HepG2 (cell line): ENCODE results near the gene C1QL2. TPM values are rescaled to one million over a fixed set of nuclear protein-coding genes. Genes with fewer than 3 reads are reported as not detected.

Source experiments
- CSRNP1 ChIP-seq: sonication (generic); formaldehyde crosslinking; IDR thresholded peaks from 2 replicates; pipeline ENCODE4 v1.8.1; 2023; ENCODE audit warnings: mild to moderate bottlenecking, missing genetic modification reagents
- EEA1 ChIP-seq: sonication (generic); formaldehyde crosslinking; IDR thresholded peaks from 2 replicates; pipeline ENCODE4 v1.5.1; 2020; ENCODE audit warnings: mild to moderate bottlenecking, missing genetic modification reagents, borderline replicate concordance
- ETS1 ChIP-seq: sonication (generic); formaldehyde crosslinking; IDR thresholded peaks from 2 replicates; pipeline ENCODE4 v1.4.0; 2020; ENCODE audit warnings: missing genetic modification reagents
- ETV5 ChIP-seq: IDR thresholded peaks from 2 replicates; pipeline ENCODE4 v1.6.1; 2018; ENCODE audit warnings: missing biosample characterization, missing genetic modification reagents, inconsistent platforms, borderline replicate concordance
- HMGXB4 ChIP-seq, 2 experiments: sonication (generic) in 1 of 2; formaldehyde crosslinking in 1 of 2; IDR thresholded peaks; 2 replicates each; pipeline versions ENCODE4 v1.4.0 to v1.6.1; 2018 to 2020; ENCODE audit warnings: missing genetic modification reagents in 2 of 2, borderline replicate concordance in 1 of 2, low read depth in 1 of 2, mild to moderate bottlenecking in 1 of 2, missing biosample characterization in 1 of 2
- MAX ChIP-seq: IDR thresholded peaks from 2 replicates; pipeline ENCODE4 v1.6.1; 2012; ENCODE audit warnings: inconsistent platforms
- MIXL1 ChIP-seq: IDR thresholded peaks from 2 replicates; pipeline ENCODE4 v1.6.1; 2016
- MXD4 ChIP-seq: IDR thresholded peaks from 2 replicates; pipeline ENCODE4 v1.6.1; 2016; ENCODE audit warnings: mild to moderate bottlenecking, missing biosample characterization, missing genetic modification reagents
- POLR2AphosphoS2 ChIP-seq: IDR thresholded peaks from 2 replicates; pipeline ENCODE4 v1.6.1; 2011; ENCODE audit warnings: low read depth, low read length, improper control_type of control experiment
- PRDM10 ChIP-seq: sonication (generic); formaldehyde crosslinking; IDR thresholded peaks from 2 replicates; pipeline ENCODE4 v1.4.0; 2020; ENCODE audit warnings: low read depth, missing genetic modification reagents
- RERE ChIP-seq: IDR thresholded peaks from 2 replicates; pipeline ENCODE4 v1.6.1; 2016; ENCODE audit warnings: low read depth, missing genetic modification reagents, missing compliant biosample characterization
- RNF2 ChIP-seq: fragments of 450-650 bp; conservative IDR thresholded peaks from 2 replicates; pipeline ENCODE4 v1.6.1; 2016; ENCODE audit warnings: low read depth
- TOE1 ChIP-seq: sonication (generic); formaldehyde crosslinking; IDR thresholded peaks from 2 replicates; pipeline ENCODE4 v1.4.0; 2020; ENCODE audit warnings: mild to moderate bottlenecking, missing genetic modification reagents
- ZNF17 ChIP-seq: sonication (generic); formaldehyde crosslinking; IDR thresholded peaks from 2 replicates; pipeline ENCODE4 v1.5.0; 2020; ENCODE audit warnings: mild to moderate bottlenecking, missing genetic modification reagents
- ZNF788 ChIP-seq: sonication (generic); formaldehyde crosslinking; IDR thresholded peaks from 2 replicates; pipeline ENCODE4 v1.5.0; 2020; ENCODE audit warnings: mild to moderate bottlenecking, missing genetic modification reagents, borderline replicate concordance
- polyA plus RNA-seq, 8 experiments: library from polyadenylated mRNA; depleted of rRNA in 3 of 8; stranded (reverse) in 7 of 8; unstranded in 1 of 8; fragments of >200 nt; fragmentation: Illumina TruSeq in 4 of 8; extraction: Trizol in 4 of 8; gene quantifications; 2 replicates each; pipeline versions ENCODE4 v1.2.1 to v1.2.3, GENCODE V29; 2011 to 2016; ENCODE audit warnings: low read depth in 4 of 8, missing spikeins in 1 of 8, mixed read lengths in 1 of 8; ENCODE audit not compliant: insufficient read depth in 1 of 8
- total RNA-seq, 5 experiments: library from RNA; depleted of rRNA; stranded (reverse); fragments of >200 nt; fragmentation: Illumina TruSeq; extraction: Trizol; gene quantifications; 2 replicates each; pipeline ENCODE4 v1.2.3, GENCODE V29; 2016; ENCODE audit warnings: low read depth in 1 of 5

Gene C1QL2
- total and polyA plus RNA-seq, 2 of the 13 experiments (the other 11 are each of a cell fraction or from before 2014, with no cell fraction given), result not detected

- TF ChIP-seq PRDM10 (CRISPR knock-in tag) (no peak), HMGXB4 (CRISPR knock-in tag; IDR thresholded peaks at IDR 0.05; ENCODE audit: borderline replicate concordance in 1 of 2, low read depth in 1 of 2) (no peak), CSRNP1 (CRISPR knock-in tag) (no peak), RNF2 (no peak), TOE1 (CRISPR knock-in tag) (no peak), MIXL1 (CRISPR knock-in tag) (no peak), MAX (no peak), ZNF17 (CRISPR knock-in tag) (no peak), POLR2AphosphoS2 (no peak), RERE (CRISPR knock-in tag) (no peak), MXD4 (CRISPR knock-in tag) (no peak), EEA1 (CRISPR knock-in tag) (no peak), ETS1 (CRISPR knock-in tag) (no peak), ZNF788 (CRISPR knock-in tag) (no peak), ETV5 (CRISPR knock-in tag) (no peak)
Observed at GRCh38 chr2:119106301-119106897, 52.2 kb downstream of the C1QL2 start (continued).
